GM19324 (cell line): ENCODE data around the gene FPR2.

Source experiments
- ATAC-seq: cut with Tn5 transposase; IDR thresholded peaks from one replicate; pipeline ENCODE4 v1.9.1; 2021; ENCODE audit warnings: mild to moderate bottlenecking, moderate library complexity; ENCODE audit not compliant: unreplicated experiment, low FRiP score

The FPR2 gene, protein sequence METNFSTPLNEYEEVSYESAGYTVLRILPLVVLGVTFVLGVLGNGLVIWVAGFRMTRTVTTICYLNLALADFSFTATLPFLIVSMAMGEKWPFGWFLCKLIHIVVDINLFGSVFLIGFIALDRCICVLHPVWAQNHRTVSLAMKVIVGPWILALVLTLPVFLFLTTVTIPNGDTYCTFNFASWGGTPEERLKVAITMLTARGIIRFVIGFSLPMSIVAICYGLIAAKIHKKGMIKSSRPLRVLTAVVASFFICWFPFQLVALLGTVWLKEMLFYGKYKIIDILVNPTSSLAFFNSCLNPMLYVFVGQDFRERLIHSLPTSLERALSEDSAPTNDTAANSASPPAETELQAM

GRCh38 chr19:51760697-51761356, at the start of gene FPR2:
TSS of gene FPR2 (plus strand) at chr19:51761180. CDS start at chr19:51768659, 7,479 bp downstream.
- ATAC-seq, result no peak

DNA sequence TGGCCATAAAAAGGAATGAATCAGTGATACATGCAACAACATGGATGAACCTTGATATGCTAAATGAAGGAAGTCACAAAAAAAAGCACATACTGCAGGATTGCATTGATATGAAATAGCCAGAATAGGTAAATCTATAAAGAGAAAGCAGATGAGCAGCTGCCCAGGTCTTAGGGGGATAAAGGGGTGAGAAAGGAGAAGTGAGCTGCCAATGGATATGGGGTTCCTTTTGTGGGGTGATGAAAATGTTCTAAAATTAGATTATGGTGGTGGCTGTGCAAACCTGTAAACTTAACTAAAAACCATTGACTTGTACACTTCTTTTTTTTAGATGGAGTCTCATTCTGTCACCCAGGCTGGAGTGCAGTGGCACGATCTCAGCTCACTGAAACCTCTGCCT, 49.3 kb upstream of the FPR2 start:
- no peak for ATAC-seq

- no peak for ATAC-seq
These were observed 48.4 kb upstream of the FPR2 start for GRCh38 chr19:51712461-51713081.

GRCh38 chr19:51713319-51714285, 47.4 kb upstream of the FPR2 start:
- ATAC-seq, result no peak

DNA sequence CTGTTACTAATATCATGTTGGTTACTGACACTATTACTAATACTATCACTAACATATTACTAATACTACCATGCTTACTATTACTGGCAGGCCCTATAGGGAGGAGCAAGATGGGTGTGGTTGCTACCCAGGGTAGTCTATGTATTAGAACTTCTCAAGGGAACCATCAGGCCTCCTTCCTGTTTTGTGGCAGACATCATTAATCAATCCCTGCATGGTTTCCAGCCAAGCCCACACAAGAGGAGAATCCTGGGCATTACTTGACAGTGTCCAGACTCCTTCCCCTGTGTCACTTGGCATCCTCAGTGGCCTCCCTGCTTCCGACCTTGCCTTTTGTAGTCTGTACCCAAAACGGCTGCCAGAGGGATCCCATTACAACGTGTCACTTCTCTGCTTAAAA, 46.1 kb upstream of the FPR2 start:
- ATAC-seq, result no peak

- no peak for ATAC-seq
These were observed 45.1 kb upstream of the FPR2 start for GRCh38 chr19:51715850-51716249.

DNA sequence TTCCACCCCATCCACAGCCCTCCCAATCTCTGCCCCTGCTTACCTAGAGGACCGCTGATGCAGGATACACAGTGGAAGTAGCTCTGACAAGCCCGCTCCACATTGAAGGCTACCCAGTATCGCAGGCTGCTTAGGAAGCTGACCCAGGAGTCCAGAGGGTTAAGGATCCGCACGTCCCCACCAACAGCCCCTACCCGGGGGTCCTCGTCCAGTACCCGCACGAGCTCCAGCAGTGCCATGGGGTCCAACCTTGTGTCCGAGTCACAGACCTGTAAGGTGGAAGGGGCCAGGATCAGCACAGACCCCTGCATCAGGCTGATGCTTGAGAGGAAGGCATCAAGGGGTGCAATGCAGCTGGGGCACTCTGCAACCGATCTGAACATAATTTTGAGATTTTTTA, 44.1 kb upstream of the FPR2 start:
- no peak for ATAC-seq

DNA sequence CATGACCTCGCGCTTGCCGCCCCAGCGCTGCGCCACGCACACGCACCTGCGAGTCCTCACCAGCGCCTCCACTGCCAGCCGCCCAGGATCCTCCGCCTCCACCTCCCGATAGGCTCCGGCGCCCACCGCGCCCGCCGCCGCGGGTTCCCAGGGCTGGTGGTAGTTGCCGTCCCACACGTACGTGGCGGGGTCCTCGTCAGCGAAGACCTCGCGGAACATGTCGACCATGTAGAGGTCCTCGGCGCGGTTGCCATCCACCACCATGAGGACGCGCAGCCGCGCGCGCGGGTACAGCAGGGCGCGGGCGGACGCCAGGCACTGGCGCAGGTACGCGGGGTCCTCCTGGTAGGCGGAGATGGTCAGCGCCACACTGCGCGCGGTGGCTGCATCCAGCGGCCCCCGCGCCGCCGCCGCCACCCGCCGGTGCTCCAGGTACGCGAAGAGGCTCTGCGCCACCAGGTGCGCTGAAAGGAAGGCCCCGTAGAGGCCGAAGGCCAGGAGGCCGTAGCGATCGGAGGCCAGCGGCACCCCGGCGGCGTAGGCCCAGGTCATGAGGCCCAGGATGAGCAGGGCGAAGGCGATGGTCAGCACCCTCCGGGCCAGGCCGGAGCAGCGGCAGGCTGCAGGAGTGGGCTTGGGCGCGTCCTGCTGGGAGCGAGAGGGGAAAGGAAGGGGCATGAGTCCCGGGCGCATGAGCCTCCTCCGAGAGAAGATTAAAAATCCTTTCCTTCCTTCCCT, 41.6 kb upstream of the FPR2 start:
- ATAC-seq, result no peak

- no peak for ATAC-seq
These were observed 39.1 kb upstream of the FPR2 start for GRCh38 chr19:51721905-51722304.

DNA sequence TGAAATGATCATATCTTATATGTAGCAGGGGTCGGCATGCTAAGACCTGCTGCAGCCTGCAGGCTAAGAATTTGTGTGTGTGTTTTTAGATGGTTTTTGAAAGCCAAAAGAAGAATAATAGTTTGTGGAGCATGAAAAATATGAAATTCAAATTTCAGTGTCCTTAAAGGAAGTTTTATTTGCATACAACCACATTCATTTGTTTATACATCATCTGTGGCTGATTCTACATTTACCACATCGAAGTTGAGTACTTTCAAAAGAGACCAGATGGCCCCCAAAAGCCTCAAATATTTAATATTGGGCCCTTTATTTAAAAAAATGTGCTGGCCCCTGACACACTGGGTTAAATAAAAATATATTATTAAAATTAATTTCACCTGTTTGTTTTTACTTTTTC, 38.5 kb upstream of the FPR2 start:
- ATAC-seq, result no peak

DNA sequence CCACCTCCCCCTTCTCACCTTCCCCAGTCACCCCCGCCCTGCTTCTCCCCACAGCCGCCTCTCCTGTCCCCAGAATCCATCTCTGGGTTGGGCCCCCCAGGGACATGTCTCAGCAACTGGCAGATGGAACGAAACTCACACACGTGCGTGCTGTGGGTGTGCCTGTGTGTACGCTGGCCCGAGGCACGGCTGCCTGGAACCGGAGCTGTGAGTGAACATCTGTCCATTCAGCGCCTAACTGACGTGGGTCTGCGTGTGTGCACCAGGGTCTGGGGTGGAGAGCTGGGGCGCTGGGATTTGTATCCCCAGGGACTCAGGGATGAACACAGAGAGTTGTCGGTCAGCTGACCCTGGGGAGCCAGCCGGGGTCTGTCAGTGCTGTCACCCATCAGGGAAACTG, 36.4 kb upstream of the FPR2 start:
- ATAC-seq, result no peak

- ATAC-seq, result no peak
These were observed 34.9 kb upstream of the FPR2 start for GRCh38 chr19:51726049-51726448.

DNA sequence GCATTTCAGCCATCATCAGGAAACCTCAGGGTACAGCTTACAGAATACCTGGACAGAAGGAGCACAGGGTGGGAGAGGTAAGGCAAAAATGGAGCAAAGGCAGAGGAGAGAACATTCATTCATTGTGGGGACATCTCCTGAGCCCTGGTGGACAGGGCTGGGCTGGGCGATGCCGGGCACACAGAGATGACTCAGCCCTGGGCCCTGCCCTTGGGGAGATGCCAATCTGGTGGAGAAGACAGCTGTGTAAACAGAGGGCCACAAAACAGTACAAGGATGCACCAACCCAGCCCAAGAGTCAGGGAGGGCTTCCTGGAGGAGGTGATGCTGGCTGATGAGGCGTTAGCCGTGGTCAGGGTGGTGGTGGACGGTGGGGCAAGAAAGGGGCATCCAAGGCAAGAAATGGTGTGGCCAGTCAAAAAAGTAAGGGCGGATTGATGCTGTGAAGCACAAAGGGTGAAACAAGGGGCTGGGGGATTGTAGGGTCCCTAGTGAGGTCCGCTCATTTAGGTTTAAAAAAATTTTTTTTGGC, 33.6 kb upstream of the FPR2 start:
- ATAC-seq, result no peak

DNA sequence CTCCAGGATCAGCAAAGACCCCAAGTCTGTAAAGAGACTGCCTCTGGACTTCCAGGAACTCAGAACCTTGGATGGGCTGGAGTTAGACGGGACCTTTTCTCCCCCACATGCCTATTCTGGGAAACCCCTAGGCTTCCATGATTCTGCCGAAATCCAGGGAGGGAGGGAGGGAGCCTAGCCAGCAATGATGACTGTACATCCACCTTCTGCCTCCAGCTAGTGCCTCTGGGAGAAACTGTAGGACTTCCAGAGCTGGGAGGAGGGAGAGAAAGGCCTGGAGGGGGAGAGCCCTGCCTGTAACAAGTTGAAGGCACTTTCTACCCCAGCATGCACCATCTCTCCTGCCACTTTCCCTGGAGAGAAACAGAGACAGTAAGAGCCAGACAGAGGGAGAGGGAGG, 31.2 kb upstream of the FPR2 start:
- ATAC-seq, result no peak

DNA sequence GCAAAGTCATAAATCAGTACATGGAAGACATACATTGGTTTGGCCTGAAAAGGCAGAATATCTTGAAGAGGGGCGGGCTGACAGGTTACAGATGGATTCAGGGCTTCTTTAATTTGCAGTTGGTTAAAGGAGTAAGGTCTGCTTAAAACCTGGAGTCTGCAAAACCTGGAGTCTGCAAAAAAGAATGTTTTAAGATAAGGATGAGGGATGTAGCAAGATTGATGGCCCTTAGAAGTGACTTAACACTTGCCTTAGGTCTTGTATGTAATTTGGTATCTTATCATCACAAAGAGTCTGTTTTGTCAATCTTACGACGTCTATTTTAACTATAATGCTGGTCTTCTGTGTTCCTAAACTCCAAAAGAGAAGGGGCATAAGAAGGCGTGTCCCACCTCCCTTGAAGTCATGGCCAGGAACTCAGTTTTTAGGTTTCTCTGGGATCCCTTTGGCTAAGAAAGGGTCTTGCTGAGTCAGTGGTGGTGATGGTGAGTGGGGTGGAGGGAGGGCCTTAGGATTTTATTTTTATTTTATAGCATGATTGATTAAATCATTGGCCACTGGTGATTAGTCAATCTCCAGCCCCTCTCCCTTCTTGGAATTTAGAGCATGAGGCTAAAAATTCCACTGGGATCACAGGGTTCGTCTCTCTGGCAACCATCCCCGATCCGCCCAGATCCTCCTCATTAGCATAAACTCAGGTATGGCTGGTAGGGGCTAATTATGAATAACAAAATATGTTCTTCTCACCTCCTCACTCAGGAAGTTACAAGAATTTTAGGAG, 27.0 kb upstream of the FPR2 start:
- ATAC-seq, result no peak

- no peak for ATAC-seq
These were observed 25.1 kb upstream of the FPR2 start for GRCh38 chr19:51735759-51736449.

- no peak for ATAC-seq
These were observed 23.6 kb upstream of the FPR2 start for GRCh38 chr19:51737389-51737788.

DNA sequence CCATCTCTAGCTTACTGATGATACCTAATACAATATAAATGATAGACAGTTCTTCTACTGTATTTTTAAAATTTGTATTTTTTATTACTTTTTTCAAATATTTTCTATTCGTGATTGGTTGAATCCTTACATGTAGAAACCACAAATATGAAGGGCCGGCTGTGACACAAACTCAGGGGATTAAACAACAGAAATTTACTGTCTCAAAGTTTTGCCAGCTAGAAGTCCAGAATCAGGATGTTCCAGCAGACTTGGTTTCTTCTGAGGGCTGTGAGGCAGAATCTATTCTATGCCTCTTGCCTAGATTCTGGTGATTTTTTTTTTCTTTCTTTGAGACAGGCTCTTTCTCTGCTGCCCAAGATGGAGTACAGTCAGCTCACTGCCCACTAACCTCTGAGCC, 23.1 kb upstream of the FPR2 start:
- no peak for ATAC-seq
